Nephron (organoid): Measurements from ENCODE around the gene CSNK2A1.

Experiments
- H3K27ac Mint-ChIP-seq, 3 experiments: 2 replicates each; pipeline ENCODE4 v1.8.0; 2020; ENCODE audit warnings: mixed read lengths in 3 of 3, mild to moderate bottlenecking in 2 of 3, moderate library complexity in 1 of 3
- H3K27me3 Mint-ChIP-seq: 2 replicates; pipeline ENCODE4 v1.8.0; 2021; ENCODE audit warnings: low read depth, mild to moderate bottlenecking, moderate library complexity, mixed read lengths
- H3K36me3 Mint-ChIP-seq: 2 replicates; pipeline ENCODE4 v1.8.0; 2020; ENCODE audit warnings: low read depth, mixed read lengths
- H3K4me1 Mint-ChIP-seq: 2 replicates; pipeline ENCODE4 v1.8.0; 2020; ENCODE audit warnings: mixed read lengths
- H3K4me3 Mint-ChIP-seq, 3 experiments: 2 replicates each; pipeline ENCODE4 v1.8.0; 2020; ENCODE audit warnings: mild to moderate bottlenecking in 3 of 3, mixed read lengths in 3 of 3, moderate library complexity in 2 of 3
- H3K9me3 Mint-ChIP-seq: 2 replicates; pipeline ENCODE4 v1.8.0; 2020; ENCODE audit warnings: mixed read lengths
- CTCF ChIP-seq, 3 experiments: fragments of 200-600 bp; sonication (generic); IDR thresholded peaks; one replicate each; pipeline ENCODE4 v1.5.0; 2021; ENCODE audit warnings: antibody characterized with exemption in 3 of 3; ENCODE audit not compliant: unreplicated experiment in 3 of 3

Gene CSNK2A1

GRCh38 chr20:536426-537010, 7.1 kb downstream of the CSNK2A1 start:
- TF ChIP-seq CTCF (IDR thresholded peaks at IDR 0.05; ENCODE audit: unreplicated experiment in 3 of 3): no peak
- peaks cover 50% of the 10 kb centered on the region for H3K36me3 Mint-ChIP-seq
- peaks cover 2% of the 10 kb centered on the region for H3K9me3 Mint-ChIP-seq
- H3K4me1 Mint-ChIP-seq: peaks cover 44% of the 10 kb centered on the region
- H3K27me3 Mint-ChIP-seq: no peaks in the 10 kb centered on the region
- no peak overlapping the region for H3K4me3 Mint-ChIP-seq
- H3K27ac Mint-ChIP-seq: peak overlapping the region in 1 of 3 experiments; percentile 24

- Mint-ChIP-seq H3K36me3 (peaks cover 44% of the 10 kb centered on the region), H3K4me3 (no peak overlapping the region), H3K4me1 (peaks cover 43% of the 10 kb centered on the region), H3K27ac (peak overlapping the region in 2 of 3 experiments; percentile 24 to 43), H3K9me3 (peaks cover 2% of the 10 kb centered on the region), H3K27me3 (no peaks in the 10 kb centered on the region)
- TF ChIP-seq CTCF (IDR thresholded peaks at IDR 0.05; ENCODE audit: unreplicated experiment in 3 of 3): no peak
These were observed 7.6 kb downstream of the CSNK2A1 start for GRCh38 chr20:535958-536357.

- peaks cover 32% of the 10 kb centered on the region for H3K4me1 Mint-ChIP-seq
- TF ChIP-seq CTCF (IDR thresholded peaks at IDR 0.05; ENCODE audit: unreplicated experiment in 3 of 3): no peak
- H3K9me3 Mint-ChIP-seq: peaks cover 7% of the 10 kb centered on the region
- H3K36me3 Mint-ChIP-seq: peaks cover 40% of the 10 kb centered on the region
- H3K27me3 Mint-ChIP-seq: no peaks in the 10 kb centered on the region
- H3K4me3 Mint-ChIP-seq: no peak overlapping the region
- H3K27ac Mint-ChIP-seq: no peak overlapping the region
These were observed 10.1 kb downstream of the CSNK2A1 start for GRCh38 chr20:533526-533925.

DNA sequence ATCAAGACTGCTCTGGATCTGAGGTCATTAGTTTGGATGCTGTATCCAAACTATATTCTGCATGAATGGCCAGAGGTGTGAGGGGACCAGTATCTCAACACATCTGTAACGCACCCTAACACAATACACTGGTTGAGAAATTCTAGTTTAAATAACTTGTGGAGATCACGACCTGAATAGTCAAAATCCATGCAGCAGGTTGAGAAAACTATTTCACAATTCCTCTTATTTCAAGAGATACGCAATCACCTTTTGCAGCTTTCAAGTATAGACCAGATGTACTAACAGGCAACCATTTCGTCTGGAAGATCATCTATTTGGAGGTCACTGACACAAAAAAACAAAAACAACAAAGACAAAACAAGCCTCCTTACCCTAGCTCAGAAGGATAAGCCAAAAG, 11.1 kb downstream of the CSNK2A1 start:
- Mint-ChIP-seq H3K9me3 (peaks cover 17% of the 10 kb centered on the region), H3K4me1 (peaks cover 27% of the 10 kb centered on the region), H3K36me3 (peaks cover 44% of the 10 kb centered on the region), H3K27me3 (no peaks in the 10 kb centered on the region), H3K4me3 (no peak overlapping the region), H3K27ac (peak overlapping the region in 1 of 3 experiments; percentile 30)
- TF ChIP-seq CTCF (IDR thresholded peaks at IDR 0.05; ENCODE audit: unreplicated experiment in 3 of 3): no peak

DNA sequence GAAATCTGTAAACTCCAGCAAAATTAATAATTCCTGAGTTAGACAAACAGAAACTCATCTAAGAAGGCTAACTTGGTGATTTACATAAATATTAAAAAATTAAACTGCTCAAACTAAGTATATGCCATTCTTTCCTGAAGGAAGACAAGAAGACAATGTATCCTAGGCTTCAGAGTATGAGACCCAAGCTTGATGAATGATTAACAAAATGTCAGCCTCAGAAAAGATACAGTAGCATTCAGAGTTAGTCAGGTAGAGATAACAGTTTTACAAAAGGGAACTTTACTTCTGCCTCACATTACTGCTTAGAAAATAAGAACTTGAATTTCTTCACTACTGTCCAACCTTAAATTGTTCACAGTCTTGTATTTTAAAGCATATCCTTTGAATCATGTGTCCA, 12.0 kb downstream of the CSNK2A1 start:
- Mint-ChIP-seq H3K4me3 (no peak overlapping the region), H3K4me1 (peaks cover 19% of the 10 kb centered on the region), H3K27ac (no peak overlapping the region), H3K9me3 (peaks cover 26% of the 10 kb centered on the region), H3K36me3 (peaks cover 53% of the 10 kb centered on the region), H3K27me3 (no peaks in the 10 kb centered on the region)
- TF ChIP-seq CTCF (IDR thresholded peaks at IDR 0.05; ENCODE audit: unreplicated experiment in 3 of 3): no peak

- no peak for TF ChIP-seq CTCF (IDR thresholded peaks at IDR 0.05; ENCODE audit: unreplicated experiment in 3 of 3)
- H3K36me3 Mint-ChIP-seq: peaks cover 58% of the 10 kb centered on the region
- peaks cover 7% of the 10 kb centered on the region for H3K4me1 Mint-ChIP-seq
- H3K9me3 Mint-ChIP-seq: peaks cover 32% of the 10 kb centered on the region
- no peak overlapping the region for H3K27ac Mint-ChIP-seq
- no peaks in the 10 kb centered on the region for H3K27me3 Mint-ChIP-seq
- H3K4me3 Mint-ChIP-seq: no peak overlapping the region
These were observed 13.3 kb downstream of the CSNK2A1 start for GRCh38 chr20:530321-530720.
